GM18868 (cell line): ENCODE data around the gene ST14.

ENCODE experiments used
- ATAC-seq: cut with Tn5 transposase; IDR thresholded peaks from one replicate; pipeline ENCODE4 v1.9.1; 2021; ENCODE audit warnings: mild to moderate bottlenecking, moderate library complexity; ENCODE audit not compliant: unreplicated experiment

ST14 gene

GRCh38 chr11:130159657-130160497, at the start of gene ST14:
TSS of gene ST14 (plus strand) at chr11:130159782. CDS start at chr11:130159980, 198 bp downstream.
- no peak for ATAC-seq

GRCh38 chr11:130110339-130111108, 49.1 kb upstream of the ST14 start:
- ATAC-seq: no peak

- no peak for ATAC-seq
Observed at GRCh38 chr11:130112071-130112830, 47.3 kb upstream of the ST14 start.

DNA sequence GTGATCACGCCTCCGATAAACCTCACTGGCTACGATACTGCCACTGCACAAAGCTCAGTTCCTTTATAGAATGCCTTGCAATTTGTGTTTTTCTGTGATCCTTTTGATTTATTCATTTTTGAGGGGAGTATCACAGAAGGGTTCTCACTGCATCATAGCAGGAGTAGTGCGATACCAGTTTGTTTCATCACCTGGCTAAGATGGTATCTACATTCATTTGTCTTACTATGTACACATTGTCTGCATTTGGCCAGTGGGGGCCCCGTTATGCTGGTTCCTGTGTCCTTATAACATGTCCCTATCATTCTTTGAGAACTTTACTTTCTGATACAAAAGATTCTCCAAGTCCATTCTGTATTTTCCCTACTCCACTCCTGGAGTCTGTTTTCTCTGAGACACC, 45.3 kb upstream of the ST14 start:
- ATAC-seq: no peak

DNA sequence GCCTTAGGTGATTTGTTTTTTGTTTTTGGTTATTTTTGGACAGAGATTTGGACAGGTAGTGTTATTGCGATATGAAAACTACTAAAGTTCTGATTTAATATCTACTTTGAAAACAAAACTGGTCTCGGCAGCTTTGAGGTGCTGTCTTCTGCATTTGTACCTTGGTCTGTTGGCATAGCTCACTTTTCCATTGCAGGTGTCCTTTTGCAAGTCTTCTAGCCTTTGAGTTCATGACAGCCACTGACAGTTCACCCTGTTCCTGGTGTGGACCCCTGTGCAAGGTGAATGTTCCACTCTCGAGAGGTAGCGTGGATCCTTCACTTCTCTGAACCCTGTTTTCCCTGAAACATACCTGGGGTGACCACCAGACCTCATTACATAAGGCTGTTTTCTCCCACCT, 44.9 kb upstream of the ST14 start:
- no peak for ATAC-seq

DNA sequence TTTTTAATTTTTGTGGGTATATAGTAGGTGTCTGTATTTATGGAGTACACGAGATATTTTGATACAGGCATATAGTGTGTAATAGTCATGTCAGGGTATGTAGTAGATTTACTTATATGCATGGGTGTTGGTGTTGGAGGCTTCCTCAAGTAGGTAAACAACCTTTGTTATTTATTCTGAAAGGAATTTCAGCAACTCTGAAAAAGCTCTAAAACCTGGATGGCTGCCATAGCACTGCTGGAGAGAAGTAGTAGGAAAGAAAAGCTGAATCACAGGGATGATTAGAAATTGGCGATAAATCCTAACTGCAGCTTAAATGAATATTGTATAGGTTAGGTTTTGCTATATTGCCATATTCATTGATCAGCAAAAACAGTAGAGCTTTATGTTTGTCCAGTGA, 44.4 kb upstream of the ST14 start:
- ATAC-seq: no peak

DNA sequence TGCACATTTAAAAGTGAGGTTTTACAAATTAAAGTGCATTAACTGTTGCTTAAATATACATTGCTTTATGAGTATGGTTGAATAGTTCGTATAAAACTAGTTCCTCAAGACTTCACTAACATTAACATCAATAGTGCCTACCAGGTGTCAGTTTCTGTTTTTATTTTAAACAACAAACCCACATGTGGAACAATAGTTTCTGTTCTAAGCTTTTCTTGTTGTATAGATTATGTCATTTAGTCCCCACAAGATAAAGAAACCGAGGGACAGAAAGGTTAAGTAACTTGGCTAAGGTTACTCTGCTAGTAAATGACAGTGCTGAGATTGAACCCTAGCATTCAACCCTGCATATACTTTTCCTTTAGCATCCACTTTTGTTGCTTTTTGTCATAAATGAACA, 41.4 kb upstream of the ST14 start:
- peak; percentile 87 for ATAC-seq

DNA sequence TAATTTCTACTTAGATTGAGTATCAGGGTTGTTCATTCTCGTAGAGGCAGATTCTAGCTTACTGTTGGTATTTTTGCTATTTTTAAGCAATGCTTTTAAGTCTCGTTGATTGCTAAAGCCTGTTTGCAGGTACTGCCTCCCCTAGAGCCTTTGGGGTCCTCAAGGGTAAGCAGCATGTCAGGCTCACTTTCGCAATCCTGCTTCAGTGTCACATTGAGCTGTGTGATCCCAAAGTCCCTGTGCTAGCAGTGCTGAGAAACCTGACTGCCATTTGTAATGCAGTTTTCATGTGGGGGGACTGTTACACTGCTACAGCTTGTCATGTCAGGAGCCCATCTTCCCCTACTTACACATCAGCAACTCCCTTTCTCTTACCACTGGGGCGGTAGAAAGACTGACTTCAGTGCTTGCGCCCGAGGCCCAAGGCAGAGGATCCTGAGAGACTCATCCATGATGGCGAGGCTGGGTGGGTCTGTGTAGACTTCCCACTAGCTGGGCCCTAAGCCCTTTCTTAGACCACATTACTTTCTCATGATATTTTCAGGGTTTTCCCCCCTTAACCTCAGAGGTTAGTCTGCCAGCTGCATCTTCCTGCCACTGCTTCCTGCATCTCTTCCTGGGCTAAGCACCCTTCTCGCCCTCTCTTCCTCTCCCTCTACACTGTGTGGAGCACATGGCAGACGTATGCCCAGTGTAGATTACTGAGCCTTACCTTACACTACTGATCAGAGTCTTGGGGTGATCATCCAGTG, 40.8 kb upstream of the ST14 start:
- peak; percentile 46 for ATAC-seq

GRCh38 chr11:130120045-130120444, 39.5 kb upstream of the ST14 start:
- ATAC-seq: no peak

DNA sequence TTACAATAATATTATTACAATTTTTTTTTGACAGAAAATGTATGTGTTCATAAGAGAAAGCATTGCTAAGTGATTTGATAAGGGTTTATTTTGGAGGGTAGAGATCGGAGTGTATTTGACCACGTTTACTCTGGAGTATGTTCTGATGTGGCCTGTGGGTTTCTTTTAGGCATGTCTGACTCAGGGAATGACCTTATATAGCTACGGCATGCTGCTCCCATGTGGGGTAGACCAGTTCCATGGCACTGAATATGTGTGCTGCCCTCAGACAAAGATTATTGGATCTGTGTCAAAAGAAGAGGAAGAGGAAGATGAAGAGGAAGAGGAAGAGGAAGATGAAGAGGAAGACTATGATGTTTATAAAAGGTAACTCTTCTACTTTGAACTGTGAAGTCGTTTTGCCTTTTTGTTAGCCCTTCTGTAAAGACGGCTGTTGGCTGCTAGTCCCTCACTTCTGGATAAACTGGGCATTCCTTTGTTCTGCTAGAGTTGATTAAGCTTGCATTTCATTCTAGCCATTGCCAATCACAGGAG, 38.1 kb upstream of the ST14 start:
- ATAC-seq: no peak

DNA sequence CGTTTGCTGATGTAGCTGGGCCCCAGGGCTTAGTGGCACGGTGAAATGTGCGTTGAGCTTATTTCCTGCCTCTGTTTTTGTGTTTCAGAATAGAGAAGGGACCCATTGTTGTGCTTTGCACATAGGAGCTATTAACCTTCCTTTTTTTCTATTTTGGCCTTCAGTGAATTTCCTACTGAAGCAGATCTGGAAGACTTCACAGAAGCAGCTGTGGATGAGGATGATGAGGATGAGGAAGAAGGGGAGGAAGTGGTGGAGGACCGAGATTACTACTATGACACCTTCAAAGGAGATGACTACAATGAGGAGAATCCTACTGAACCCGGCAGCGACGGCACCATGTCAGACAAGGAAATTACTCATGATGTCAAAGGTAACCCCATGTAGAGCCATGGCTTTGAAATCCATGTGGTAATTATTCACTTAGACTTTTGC, 37.4 kb upstream of the ST14 start:
- no peak for ATAC-seq

DNA sequence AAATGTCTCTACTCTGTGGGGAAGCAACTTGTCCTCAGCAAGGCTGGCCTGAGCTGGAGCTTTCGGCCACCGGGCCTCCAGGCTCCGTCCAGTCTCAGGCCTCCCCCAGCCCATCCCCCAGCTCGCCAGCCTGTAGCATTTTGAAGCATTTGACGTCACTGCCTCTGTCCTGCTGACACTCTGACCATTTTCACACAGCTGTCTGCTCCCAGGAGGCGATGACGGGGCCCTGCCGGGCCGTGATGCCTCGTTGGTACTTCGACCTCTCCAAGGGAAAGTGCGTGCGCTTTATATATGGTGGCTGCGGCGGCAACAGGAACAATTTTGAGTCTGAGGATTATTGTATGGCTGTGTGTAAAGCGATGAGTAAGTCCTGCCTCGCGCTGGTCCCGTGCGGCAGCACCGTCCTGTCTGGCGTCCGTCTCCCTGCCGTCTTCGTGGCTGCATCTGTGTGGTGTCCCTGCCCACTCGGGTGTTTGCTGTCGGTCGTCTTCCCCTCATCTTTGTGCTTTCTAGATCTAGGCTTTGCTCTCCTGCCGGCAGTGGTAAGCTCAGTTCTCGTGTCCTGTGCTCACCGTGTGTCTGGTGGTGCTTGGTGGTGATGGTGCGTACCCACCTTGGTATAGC, 36.1 kb upstream of the ST14 start:
- ATAC-seq: no peak

GRCh38 chr11:130124096-130124495, 35.5 kb upstream of the ST14 start:
- no peak for ATAC-seq

GRCh38 chr11:130125638-130126037, 33.9 kb upstream of the ST14 start:
- ATAC-seq: no peak

DNA sequence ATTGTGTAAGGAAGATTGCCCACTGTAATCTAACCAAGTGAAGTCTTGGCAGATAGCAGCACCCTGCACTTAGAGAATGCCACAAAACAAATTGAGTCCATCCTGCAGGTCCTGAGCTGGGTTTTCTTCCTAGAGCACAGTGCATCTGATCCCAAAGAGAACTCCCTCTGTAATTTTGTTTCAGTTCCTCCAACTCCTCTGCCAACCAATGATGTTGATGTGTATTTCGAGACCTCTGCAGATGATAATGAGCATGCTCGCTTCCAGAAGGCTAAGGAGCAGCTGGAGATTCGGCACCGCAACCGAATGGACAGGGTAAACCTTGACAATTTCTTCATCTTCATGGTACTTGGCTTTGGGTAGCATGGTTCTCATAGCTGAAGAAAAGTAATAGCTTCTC, 33.1 kb upstream of the ST14 start:
- no peak for ATAC-seq

DNA sequence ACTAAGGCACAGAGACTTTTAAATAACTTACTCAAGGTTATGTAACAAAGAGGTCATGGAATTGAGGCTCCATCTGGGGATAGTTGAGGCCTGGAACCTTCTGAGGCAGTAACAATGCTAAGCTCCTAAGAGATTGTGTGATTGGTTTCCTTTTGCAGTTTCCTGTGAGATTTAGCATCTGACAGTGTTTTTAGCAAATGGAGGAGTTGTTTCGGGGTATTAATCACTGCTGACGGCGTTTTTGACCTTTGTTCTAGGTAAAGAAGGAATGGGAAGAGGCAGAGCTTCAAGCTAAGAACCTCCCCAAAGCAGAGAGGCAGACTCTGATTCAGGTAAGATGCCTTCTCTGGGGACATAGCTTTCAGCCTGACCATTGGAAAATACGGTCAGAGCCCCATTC, 32.1 kb upstream of the ST14 start:
- ATAC-seq: no peak

DNA sequence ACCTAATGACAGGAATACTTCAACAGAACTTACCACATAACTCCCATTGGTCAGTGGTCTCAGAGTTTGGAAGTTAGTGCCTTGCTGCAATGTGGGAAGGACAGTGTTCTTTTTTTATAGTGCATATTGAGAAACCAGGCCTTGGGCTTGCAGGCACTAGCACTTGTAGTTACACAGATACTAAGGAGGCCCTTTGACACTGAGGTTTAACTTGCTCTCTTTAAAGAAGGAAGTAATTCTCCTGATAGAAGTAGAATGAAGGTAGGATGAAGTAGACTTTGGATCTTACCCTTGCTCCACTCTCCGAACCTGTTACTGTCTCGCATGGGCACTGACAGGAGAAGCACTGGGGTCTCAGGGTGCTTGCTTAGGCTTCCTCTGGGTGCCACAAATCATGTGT, 31.0 kb upstream of the ST14 start:
- no peak for ATAC-seq

DNA sequence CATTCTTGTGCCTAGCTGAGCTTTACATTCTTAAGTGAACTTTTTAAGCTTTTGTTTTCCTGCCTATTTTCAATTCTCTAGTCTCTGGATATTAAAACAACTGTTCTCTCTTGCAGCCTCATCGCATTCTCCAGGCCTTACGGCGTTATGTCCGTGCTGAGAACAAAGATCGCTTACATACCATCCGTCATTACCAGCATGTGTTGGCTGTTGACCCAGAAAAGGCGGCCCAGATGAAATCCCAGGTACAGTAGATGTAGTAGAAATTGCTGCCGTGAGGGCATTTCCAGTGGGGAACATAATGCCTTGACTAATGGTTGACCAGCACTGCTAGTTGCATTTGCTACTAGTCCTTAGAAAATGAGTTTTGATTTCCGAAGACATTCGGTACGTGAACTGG, 29.7 kb upstream of the ST14 start:
- ATAC-seq: no peak

DNA sequence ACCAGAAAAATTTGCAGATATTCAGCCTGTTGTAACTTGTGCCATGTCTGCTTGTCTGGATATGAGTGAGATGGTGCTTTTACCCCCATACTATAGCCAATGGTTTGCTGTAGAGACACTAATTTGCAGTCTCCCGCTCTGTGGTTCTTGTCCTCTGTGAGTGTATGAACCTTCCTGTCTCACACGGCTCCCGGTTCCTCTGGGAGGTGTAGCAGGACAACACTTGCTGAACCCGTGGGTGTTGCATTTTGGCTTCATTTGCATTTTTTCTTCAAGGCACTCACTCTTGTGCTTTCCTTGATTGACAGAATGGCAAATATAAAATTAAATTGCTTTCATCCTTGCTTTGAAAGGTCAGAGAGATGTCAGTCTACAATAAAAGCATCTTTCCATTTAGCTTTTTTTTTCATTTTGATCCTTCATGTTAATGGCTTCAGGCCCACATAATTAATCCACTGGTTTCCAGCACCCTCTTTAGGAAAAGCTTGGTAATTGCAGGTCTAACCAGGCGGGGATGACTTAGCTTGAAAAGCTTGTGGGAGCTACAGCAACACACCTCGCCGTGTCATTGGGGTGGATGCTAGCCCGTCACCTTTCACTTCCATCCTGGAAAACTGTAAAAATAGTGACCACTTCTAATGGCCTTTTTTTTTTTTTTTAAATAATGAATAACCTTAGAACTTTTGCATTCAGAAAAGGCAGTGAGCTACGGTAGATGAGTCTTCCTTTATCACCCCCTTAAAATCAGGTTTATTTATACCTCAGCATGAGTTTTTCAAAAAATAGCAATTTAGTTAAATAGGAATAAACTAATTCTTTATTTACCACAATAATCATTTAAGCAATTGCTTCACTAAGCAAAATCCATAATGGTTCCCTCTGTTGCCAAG, 27.4 kb upstream of the ST14 start:
- ATAC-seq: peak; percentile 88
